ENCODE measurements around the gene CCL19. TPM values are rescaled to one million over a fixed set of nuclear protein-coding genes. Genes with fewer than 3 reads are reported as not detected.

Gene CCL19
- total and polyA plus RNA-seq, 2 of the 8 experiments (the other 6 are each of a cell fraction or from before 2014, with no cell fraction given): not detected

GRCh38 chr9:34665381-34666250, 25.5 kb downstream of the CCL19 start (continued):
- TF ChIP-seq CTCF (IDR thresholded peaks at IDR 0.05; ENCODE audit: control extremely low read depth in 1 of 3, insufficient read depth in 1 of 3, low read depth in 1 of 3, low read length in 3 of 3): 0 out of 4 replicates have a peak, but pooled peaks of 1 of the 3 experiments have one; percentile 5
- TF ChIP-seq MAX (IDR thresholded peaks at IDR 0.05): peak; percentile 32; the same call in 1 of the 2 replicates
- TF ChIP-seq CHD2 (IDR thresholded peaks at IDR 0.05; ENCODE audit: low read length): no peak
- TF ChIP-seq CREB1 (IDR thresholded peaks at IDR 0.05): peak; percentile 98
- no peak for TF ChIP-seq POU5F1 (IDR thresholded peaks at IDR 0.05; ENCODE audit: low read depth, low read length)
- no peak for TF ChIP-seq FOSL1 (IDR thresholded peaks at IDR 0.05; ENCODE audit: insufficient read depth, low read depth, low read length)
- TF ChIP-seq RBBP5 (IDR thresholded peaks at IDR 0.05; ENCODE audit: borderline replicate concordance, low read depth, low read length): peak; percentile 69; the same call in 1 of the 2 replicates
- TF ChIP-seq KDM4A (IDR thresholded peaks at IDR 0.05; ENCODE audit: low read depth, low read length, severe bottlenecking): peak; percentile 26
- TF ChIP-seq TAF1 (IDR thresholded peaks at IDR 0.05; ENCODE audit: low read depth, low read length): peak; percentile 82
- no peak for TF ChIP-seq JUN (IDR thresholded peaks at IDR 0.05; ENCODE audit: low read depth, low read length)
- TF ChIP-seq PHF8 (conservative IDR thresholded peaks at IDR 0.05; ENCODE audit: low read depth, low read length): peak; percentile 80
- peak; percentile 71 for TF ChIP-seq CEBPB (IDR thresholded peaks at IDR 0.05; ENCODE audit: low read depth, low read length)
- TF ChIP-seq BRCA1 (IDR thresholded peaks at IDR 0.05; ENCODE audit: low read depth, low read length): no peak; the same call in 1 of the 2 replicates
- peak; percentile 87 for TF ChIP-seq POLR2AphosphoS5 (IDR thresholded peaks at IDR 0.05; ENCODE audit: low read depth, low read length)
- TF ChIP-seq SP1 (IDR thresholded peaks at IDR 0.05; ENCODE audit: low read depth, low read length): peak; percentile 89
- 0 out of 4 replicates have a peak, but pooled peaks of 1 of the 2 experiments have one; percentile 41 for TF ChIP-seq SIN3A (conservative IDR thresholded peaks at IDR 0.05 in 1 of 2, IDR thresholded peaks at IDR 0.05 in 1 of 2; ENCODE audit: low read depth in 1 of 2, low read length in 2 of 2)
